ENCODE data around the gene HOXA1. TPM values are rescaled to one million over a fixed set of nuclear protein-coding genes. Genes with fewer than 3 reads are reported as not detected.
"Not testable (repeated sequence)": the region's sequence is repeated elsewhere in the genome, so short reads cannot be mapped to it uniquely, and the experiment has no call there.

Gene HOXA1
- total RNA-seq, 4 donors from 2014 or later = 0.16 to 0.36 TPM; not detected in 2

DNA sequence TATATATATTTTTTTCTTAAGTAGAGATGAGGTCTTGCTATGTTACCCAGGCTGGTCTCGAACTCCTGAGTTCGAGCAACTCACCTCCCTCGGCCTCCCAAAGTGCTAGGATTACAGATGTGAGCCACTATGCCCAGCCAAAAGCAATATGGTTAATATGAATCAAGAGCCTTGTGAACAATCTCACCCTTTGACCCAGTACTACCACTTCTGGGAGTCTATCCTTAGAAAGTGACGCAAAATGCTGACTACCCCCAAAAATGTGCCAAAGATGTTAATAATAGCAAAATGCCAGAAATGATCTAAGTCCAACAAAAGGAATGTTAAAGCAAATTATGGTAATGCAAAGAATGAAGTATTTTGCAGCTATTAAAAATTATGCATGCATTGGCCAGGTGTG lies 44.3 kb downstream of the HOXA1 start:
- Histone ChIP-seq H3K4me1 (no peaks in the 10 kb centered on the region), H3K36me3 (no peaks in the 10 kb centered on the region), H3K27me3 (no peaks in the 10 kb centered on the region), H3K9me3 (no peaks in the 10 kb centered on the region), H3K4me3 (no peak overlapping the region), H3K27ac (no peak overlapping the region)
- intact Hi-C loops (cut with DNase I; ENCODE audit: low total_unique reads) = no loop called here
- TF ChIP-seq POLR2A (IDR thresholded peaks at IDR 0.05) = no peak
- TF ChIP-seq, protein P1, sequence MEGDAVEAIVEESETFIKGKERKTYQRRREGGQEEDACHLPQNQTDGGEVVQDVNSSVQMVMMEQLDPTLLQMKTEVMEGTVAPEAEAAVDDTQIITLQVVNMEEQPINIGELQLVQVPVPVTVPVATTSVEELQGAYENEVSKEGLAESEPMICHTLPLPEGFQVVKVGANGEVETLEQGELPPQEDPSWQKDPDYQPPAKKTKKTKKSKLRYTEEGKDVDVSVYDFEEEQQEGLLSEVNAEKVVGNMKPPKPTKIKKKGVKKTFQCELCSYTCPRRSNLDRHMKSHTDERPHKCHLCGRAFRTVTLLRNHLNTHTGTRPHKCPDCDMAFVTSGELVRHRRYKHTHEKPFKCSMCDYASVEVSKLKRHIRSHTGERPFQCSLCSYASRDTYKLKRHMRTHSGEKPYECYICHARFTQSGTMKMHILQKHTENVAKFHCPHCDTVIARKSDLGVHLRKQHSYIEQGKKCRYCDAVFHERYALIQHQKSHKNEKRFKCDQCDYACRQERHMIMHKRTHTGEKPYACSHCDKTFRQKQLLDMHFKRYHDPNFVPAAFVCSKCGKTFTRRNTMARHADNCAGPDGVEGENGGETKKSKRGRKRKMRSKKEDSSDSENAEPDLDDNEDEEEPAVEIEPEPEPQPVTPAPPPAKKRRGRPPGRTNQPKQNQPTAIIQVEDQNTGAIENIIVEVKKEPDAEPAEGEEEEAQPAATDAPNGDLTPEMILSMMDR (IDR thresholded peaks at IDR 0.05 in 4 of 5, conservative IDR thresholded peaks at IDR 0.05 in 1 of 5) = no peak
- ATAC-seq (no peak), DNase-seq (no peak)
- in situ Hi-C loops (cut with MboI; ENCODE audit: low sequenced_read_pairs in 4 of 4) = no loop called here

DNA sequence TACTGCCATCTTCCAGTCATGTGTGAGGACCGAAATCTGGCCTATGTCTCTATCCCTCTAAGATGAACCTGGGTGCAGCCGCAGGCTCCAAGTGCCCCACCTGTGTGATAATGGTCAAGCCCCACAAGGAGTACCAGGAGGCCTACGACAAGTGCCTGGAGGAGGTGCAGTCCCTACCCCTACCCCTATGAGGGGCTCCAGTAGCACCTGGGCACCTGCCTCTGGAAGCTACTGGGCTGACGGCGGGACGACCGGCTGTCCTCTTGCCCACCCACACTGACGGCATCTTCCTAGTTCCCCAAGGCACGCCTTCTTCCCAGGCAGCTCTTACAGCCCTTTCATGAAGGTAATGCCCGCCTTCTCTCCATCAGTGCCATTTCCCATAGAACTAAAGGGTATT lies 47.4 kb downstream of the HOXA1 start:
- no peak for ATAC-seq
- DNase-seq = no peak
- no peak for TF ChIP-seq POLR2A (IDR thresholded peaks at IDR 0.05)
- TF ChIP-seq, protein P1 (IDR thresholded peaks at IDR 0.05 in 4 of 5, conservative IDR thresholded peaks at IDR 0.05 in 1 of 5) = no peak
- intact Hi-C loops (cut with DNase I; ENCODE audit: low total_unique reads) = no loop called here
- no peak overlapping the region for H3K4me3 ChIP-seq
- H3K4me1 ChIP-seq = no peaks in the 10 kb centered on the region
- in situ Hi-C loops (cut with MboI; ENCODE audit: low sequenced_read_pairs in 4 of 4) = no loop called here
- H3K9me3 ChIP-seq = no peaks in the 10 kb centered on the region
- H3K27ac ChIP-seq = no peak overlapping the region
- H3K36me3 ChIP-seq = no peaks in the 10 kb centered on the region
- no peaks in the 10 kb centered on the region for H3K27me3 ChIP-seq

DNA sequence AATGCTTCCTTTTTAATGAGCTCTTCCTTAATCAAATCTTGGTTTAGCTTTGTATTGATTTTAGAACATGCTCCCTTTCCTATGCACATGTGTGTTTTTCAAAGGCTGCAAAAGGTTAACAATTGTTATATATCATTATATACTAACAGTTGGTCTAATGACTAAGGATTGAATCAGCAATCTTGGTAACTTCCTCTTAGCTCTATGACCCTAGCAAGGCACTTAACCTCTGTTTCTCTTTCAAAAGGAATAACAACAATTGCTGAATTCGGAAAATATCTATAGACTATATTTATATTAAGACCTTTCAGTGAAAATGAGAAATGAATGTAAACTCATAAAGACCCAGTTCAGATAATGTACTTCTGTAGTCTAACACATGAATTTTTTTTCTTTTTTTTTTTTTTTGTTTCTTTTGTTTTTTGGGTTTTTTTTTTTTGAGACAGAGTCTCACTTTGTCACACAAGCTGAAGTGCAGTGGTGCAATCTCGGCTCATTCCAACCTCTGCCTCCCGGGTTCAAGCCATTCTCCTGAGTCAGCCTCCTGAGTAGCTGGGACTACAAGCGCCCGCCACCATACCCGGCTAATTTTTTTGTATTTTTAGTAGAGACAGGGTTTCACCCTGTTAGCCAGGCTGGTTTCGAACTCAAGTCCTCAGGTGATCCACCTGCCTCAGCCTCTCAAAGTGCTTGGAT lies 48.8 kb downstream of the HOXA1 start:
- H3K27ac ChIP-seq = no peak overlapping the region
- ATAC-seq = no peak

DNA sequence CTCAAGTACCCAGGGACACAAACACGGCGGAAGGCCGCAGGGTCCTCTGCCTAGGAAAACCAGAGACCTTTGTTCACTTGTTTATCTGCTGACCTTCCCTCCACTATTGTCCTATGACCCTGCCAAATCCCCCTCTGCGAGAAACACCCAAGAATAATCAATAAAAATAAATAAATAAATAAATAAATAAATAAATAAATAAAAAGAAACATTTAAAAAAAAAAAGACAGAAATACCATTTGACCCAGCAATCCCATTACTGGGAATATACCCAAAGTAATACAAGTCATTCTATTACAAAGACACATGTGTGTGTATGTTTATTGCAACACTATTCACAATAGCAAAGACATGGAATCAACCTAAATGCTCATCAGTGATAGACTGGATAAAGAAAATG lies 49.8 kb downstream of the HOXA1 start:
- in situ Hi-C loops (cut with MboI; ENCODE audit: low sequenced_read_pairs in 4 of 4); H3K4me3 ChIP-seq; H3K27me3 ChIP-seq; intact Hi-C loops (cut with DNase I; ENCODE audit: low total_unique reads); ATAC-seq; H3K9me3 ChIP-seq; H3K36me3 ChIP-seq; H3K27ac ChIP-seq; H3K4me1 ChIP-seq; DNase-seq: not testable (repeated sequence)

More for the DNA sequence above, 48.8 kb downstream of the HOXA1 start:
- Histone ChIP-seq H3K4me1 (no peaks in the 10 kb centered on the region), H3K9me3 (no peaks in the 10 kb centered on the region), H3K36me3 (no peaks in the 10 kb centered on the region), H3K27me3 (no peaks in the 10 kb centered on the region), H3K4me3 (no peak overlapping the region)
- intact Hi-C loops (cut with DNase I; ENCODE audit: low total_unique reads) (no loop called here), in situ Hi-C loops (cut with MboI; ENCODE audit: low sequenced_read_pairs in 4 of 4) (no loop called here)
- no peak for DNase-seq
- TF ChIP-seq, protein P1 (IDR thresholded peaks at IDR 0.05 in 4 of 5, conservative IDR thresholded peaks at IDR 0.05 in 1 of 5) = no peak

DNA sequence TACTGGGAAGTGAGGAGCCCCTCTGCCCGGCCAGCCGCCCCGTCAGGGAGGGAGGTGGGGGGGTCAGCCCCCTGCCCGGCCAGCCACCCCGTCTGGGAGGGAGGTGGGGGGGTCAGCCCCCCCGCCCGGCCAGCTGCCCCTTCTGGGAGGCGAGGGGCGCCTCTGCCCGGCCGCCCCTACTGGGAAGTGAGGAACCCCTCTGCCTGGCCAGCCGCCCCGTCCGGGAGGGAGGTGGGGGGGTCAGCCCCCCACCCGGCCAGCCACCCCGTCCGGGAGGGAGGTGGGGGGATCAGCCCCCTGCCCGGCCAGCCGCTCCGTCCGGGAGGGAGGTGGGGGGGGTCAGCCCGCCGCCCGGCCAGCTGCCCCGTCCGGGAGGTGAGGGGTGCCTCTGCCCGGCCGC lies 50.7 kb downstream of the HOXA1 start:
- DNase-seq; intact Hi-C loops (cut with DNase I; ENCODE audit: low total_unique reads); H3K36me3 ChIP-seq; H3K4me3 ChIP-seq; in situ Hi-C loops (cut with MboI; ENCODE audit: low sequenced_read_pairs in 4 of 4); ATAC-seq; H3K9me3 ChIP-seq; H3K4me1 ChIP-seq; H3K27me3 ChIP-seq; H3K27ac ChIP-seq: not testable (repeated sequence)

Other genes starting within 250 kb of the HOXA1 start
- 10 to 100 TPM in 3 of 4 donors, 1 to 10 TPM in 1; 6.1 to 23.5 (median 17.1) TPM for gene SKAP2, start 231.4 kb downstream of the HOXA1 start, total RNA-seq
- under 1 TPM in 3 of 4 donors, not detected in 1; 0.29 to 0.88 (median 0.38) TPM for gene HOXA2, start 6.7 kb upstream of the HOXA1 start, total RNA-seq
- 1 to 10 TPM; 1.7 to 4.2 (median 2.9) TPM for gene HOXA4, start 34.8 kb upstream of the HOXA1 start, total RNA-seq
- gene HOXA5, start 47.7 kb upstream of the HOXA1 start, total RNA-seq = 1 to 10 TPM; 2.7 to 7.1 (median 7.0) TPM
- 1 to 10 TPM; 2.6 to 5.6 (median 4.2) TPM for gene HOXA6, start 51.8 kb upstream of the HOXA1 start, total RNA-seq
- gene HOXA3, start 56.6 kb upstream of the HOXA1 start, total RNA-seq = 1 to 10 TPM in 3 of 4 donors, under 1 TPM in 1; 0.53 to 6.2 (median 3.0) TPM
- 10 to 100 TPM in 1 of 4 donors, 1 to 10 TPM in 3; 5.3 to 12.8 (median 8.6) TPM for gene HOXA7, start 60.7 kb upstream of the HOXA1 start, total RNA-seq
- gene HOXA9, start 69.5 kb upstream of the HOXA1 start, total RNA-seq = 10 to 100 TPM; 18.9 to 30.3 (median 19.5) TPM
- 10 to 100 TPM; 24.6 to 61.2 (median 40.0) TPM for gene HOXA10, start 78.3 kb upstream of the HOXA1 start, total RNA-seq
- 1 to 10 TPM; 5.1 to 7.9 (median 6.4) TPM for gene HOXA11, start 89.2 kb upstream of the HOXA1 start, total RNA-seq
- 1 to 10 TPM in 3 of 4 donors, under 1 TPM in 1; 0.82 to 2.4 (median 1.7) TPM for gene HOXA13, start 104.1 kb upstream of the HOXA1 start, total RNA-seq
- not detected for gene EVX1, start 146.8 kb upstream of the HOXA1 start, total RNA-seq

Measured in gastrocnemius medialis (tissue), 4 donors.